ENCODE data around the gene NRAP.

The NRAP gene

DNA sequence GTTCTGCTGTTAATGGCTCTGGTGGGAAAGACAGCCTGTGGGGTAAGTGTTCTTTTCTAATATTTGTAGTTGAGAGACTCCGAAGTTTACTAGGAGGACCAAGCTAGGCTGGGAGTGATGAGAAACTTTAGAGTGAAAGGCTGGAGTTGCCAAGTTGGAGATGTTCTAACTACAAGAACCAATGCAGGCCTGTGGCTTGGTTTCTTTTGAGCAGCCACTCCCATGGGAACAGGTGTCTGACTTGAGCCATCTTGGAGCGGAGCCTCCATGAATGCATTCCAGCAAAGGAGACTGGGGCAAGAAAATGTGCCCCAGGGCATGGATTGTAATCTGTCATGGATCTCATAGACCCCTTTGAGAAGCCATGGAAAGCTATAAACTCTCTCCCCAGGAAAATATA lies 110.7 kb downstream of the NRAP start:
- no peaks in the 10 kb centered on the region for H3K79me2 ChIP-seq (ENCODE audit: insufficient read depth, low read length)

DNA sequence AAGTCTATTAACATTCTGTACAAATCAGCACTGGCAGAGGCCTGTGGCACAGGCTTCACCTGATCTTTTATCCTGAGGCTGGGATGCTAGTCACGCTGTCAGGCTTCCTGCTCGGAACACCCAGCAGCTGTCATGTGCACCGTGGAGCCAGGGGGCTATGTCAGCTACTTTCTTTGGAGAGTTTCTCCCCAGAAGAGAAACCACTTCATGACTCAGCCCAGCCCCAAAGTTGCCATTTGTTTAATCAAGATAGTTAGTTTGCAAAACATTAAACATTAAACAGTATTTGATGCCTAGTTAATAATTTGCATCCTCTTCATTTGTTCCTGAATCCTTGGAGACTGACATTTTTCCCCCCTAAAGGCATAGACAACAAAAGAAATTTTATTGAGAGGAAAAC lies 111.1 kb downstream of the NRAP start, which contains the start of gene HABP2:
TSS of gene HABP2 (plus strand) at position 353 of the 400 bp plus-strand sequence. CDS start 69 bp downstream, outside the sequence.
- Histone ChIP-seq H3K4me3 (ENCODE audit: low read length, poor library complexity, severe bottlenecking) (no peak within 1 kb of the TSS), H4K20me1 (ENCODE audit: insufficient read depth, low read length, poor library complexity, severe bottlenecking) (no peaks in the 10 kb centered on the region), H3K4me1 (ENCODE audit: insufficient read depth, low read length, poor library complexity, severe bottlenecking) (no peaks in the 10 kb centered on the region), H3K4me2 (ENCODE audit: low read depth, low read length, poor library complexity, severe bottlenecking) (no peak within 1 kb of the TSS), H3K27me3 (ENCODE audit: insufficient read depth, low read length, poor library complexity, severe bottlenecking) (no peaks in the 10 kb centered on the region), H3K79me2 (ENCODE audit: insufficient read depth, low read length) (no peaks in the 10 kb centered on the region), H2AFZ (ENCODE audit: low read length) (no peak within 1 kb of the TSS), H3F3A (ENCODE audit: low read depth) (no peaks in the 10 kb centered on the region), H3K9me3 (ENCODE audit: insufficient read depth, low read depth, low read length) (no peaks in the 10 kb centered on the region), H3K36me3 (ENCODE audit: insufficient read depth, low read length) (no peaks in the 10 kb centered on the region), H3K9ac (ENCODE audit: low read depth, low read length, poor library complexity, severe bottlenecking) (no peak within 1 kb of the TSS), H3K9me2 (replicated peaks; ENCODE audit: low read depth, low read length) (no peaks in the 10 kb centered on the region)
- TF ChIP-seq, protein P1, sequence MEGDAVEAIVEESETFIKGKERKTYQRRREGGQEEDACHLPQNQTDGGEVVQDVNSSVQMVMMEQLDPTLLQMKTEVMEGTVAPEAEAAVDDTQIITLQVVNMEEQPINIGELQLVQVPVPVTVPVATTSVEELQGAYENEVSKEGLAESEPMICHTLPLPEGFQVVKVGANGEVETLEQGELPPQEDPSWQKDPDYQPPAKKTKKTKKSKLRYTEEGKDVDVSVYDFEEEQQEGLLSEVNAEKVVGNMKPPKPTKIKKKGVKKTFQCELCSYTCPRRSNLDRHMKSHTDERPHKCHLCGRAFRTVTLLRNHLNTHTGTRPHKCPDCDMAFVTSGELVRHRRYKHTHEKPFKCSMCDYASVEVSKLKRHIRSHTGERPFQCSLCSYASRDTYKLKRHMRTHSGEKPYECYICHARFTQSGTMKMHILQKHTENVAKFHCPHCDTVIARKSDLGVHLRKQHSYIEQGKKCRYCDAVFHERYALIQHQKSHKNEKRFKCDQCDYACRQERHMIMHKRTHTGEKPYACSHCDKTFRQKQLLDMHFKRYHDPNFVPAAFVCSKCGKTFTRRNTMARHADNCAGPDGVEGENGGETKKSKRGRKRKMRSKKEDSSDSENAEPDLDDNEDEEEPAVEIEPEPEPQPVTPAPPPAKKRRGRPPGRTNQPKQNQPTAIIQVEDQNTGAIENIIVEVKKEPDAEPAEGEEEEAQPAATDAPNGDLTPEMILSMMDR (conservative IDR thresholded peaks at IDR 0.05; ENCODE audit: low read length) = no peak
- no peak for TF ChIP-seq EZH2phosphoT487 (IDR thresholded peaks at IDR 0.05; ENCODE audit: borderline replicate concordance)

More for the DNA sequence above, 110.7 kb downstream of the NRAP start:
- Histone ChIP-seq H2AFZ (ENCODE audit: low read length) (no peak overlapping the region), H3F3A (ENCODE audit: low read depth) (no peaks in the 10 kb centered on the region), H3K27me3 (ENCODE audit: insufficient read depth, low read length, poor library complexity, severe bottlenecking) (no peaks in the 10 kb centered on the region), H3K4me1 (ENCODE audit: insufficient read depth, low read length, poor library complexity, severe bottlenecking) (no peaks in the 10 kb centered on the region), H3K9ac (ENCODE audit: low read depth, low read length, poor library complexity, severe bottlenecking) (no peak overlapping the region), H3K36me3 (ENCODE audit: insufficient read depth, low read length) (no peaks in the 10 kb centered on the region), H3K9me2 (replicated peaks; ENCODE audit: low read depth, low read length) (no peaks in the 10 kb centered on the region), H3K9me3 (ENCODE audit: insufficient read depth, low read depth, low read length) (no peaks in the 10 kb centered on the region), H3K4me2 (ENCODE audit: low read depth, low read length, poor library complexity, severe bottlenecking) (no peak overlapping the region), H3K4me3 (ENCODE audit: low read length, poor library complexity, severe bottlenecking) (no peak overlapping the region), H4K20me1 (ENCODE audit: insufficient read depth, low read length, poor library complexity, severe bottlenecking) (no peaks in the 10 kb centered on the region)
- TF ChIP-seq, protein P1 (conservative IDR thresholded peaks at IDR 0.05; ENCODE audit: low read length) = no peak
- TF ChIP-seq EZH2phosphoT487 (IDR thresholded peaks at IDR 0.05; ENCODE audit: borderline replicate concordance) = no peak

DNA sequence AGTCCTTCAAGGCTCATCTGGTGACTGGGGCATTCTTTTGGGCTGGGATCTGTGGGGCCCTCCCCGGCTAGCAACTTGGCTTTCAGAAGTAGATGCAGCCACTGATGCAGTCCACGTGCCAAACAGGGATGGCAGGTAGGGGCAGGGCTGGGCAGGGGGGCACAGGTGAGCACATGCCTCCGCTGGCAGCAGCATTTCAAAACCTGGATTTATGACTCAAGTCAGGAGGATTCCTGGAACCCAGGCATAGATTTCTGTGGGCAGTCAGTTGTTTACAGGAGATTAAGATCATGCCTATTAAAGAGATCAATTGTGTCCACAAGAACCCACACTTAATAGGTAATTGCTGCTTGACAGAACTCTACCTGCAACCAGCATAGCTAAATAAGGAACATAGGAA lies 111.8 kb downstream of the NRAP start:
- H3K9ac ChIP-seq (ENCODE audit: low read depth, low read length, poor library complexity, severe bottlenecking) = no peak overlapping the region
- no peaks in the 10 kb centered on the region for H3F3A ChIP-seq (ENCODE audit: low read depth)
- H3K4me1 ChIP-seq (ENCODE audit: insufficient read depth, low read length, poor library complexity, severe bottlenecking) = no peaks in the 10 kb centered on the region
- H4K20me1 ChIP-seq (ENCODE audit: insufficient read depth, low read length, poor library complexity, severe bottlenecking) = no peaks in the 10 kb centered on the region
- H3K27me3 ChIP-seq (ENCODE audit: insufficient read depth, low read length, poor library complexity, severe bottlenecking) = no peaks in the 10 kb centered on the region
- no peaks in the 10 kb centered on the region for H3K9me3 ChIP-seq (ENCODE audit: insufficient read depth, low read depth, low read length)
- H3K4me2 ChIP-seq (ENCODE audit: low read depth, low read length, poor library complexity, severe bottlenecking) = no peak overlapping the region
- no peaks in the 10 kb centered on the region for H3K79me2 ChIP-seq (ENCODE audit: insufficient read depth, low read length)
- H2AFZ ChIP-seq (ENCODE audit: low read length) = no peak overlapping the region
- no peak overlapping the region for H3K4me3 ChIP-seq (ENCODE audit: low read length, poor library complexity, severe bottlenecking)
- TF ChIP-seq, protein P1 (conservative IDR thresholded peaks at IDR 0.05; ENCODE audit: low read length) = no peak
- no peak for TF ChIP-seq EZH2phosphoT487 (IDR thresholded peaks at IDR 0.05; ENCODE audit: borderline replicate concordance)
- no peaks in the 10 kb centered on the region for H3K36me3 ChIP-seq (ENCODE audit: insufficient read depth, low read length)
- no peaks in the 10 kb centered on the region for H3K9me2 ChIP-seq (replicated peaks; ENCODE audit: low read depth, low read length)
